EL (cell line): ENCODE data around the gene NAA40.
"Not testable (repeated sequence)": the region's sequence is repeated elsewhere in the genome, so short reads cannot be mapped to it uniquely, and the experiment has no call there.

ENCODE experiments used
- DNase-seq: peaks from one replicate; pipeline ENCODE4 v3.0.0-alpha.2; 2016

The NAA40 gene

DNA sequence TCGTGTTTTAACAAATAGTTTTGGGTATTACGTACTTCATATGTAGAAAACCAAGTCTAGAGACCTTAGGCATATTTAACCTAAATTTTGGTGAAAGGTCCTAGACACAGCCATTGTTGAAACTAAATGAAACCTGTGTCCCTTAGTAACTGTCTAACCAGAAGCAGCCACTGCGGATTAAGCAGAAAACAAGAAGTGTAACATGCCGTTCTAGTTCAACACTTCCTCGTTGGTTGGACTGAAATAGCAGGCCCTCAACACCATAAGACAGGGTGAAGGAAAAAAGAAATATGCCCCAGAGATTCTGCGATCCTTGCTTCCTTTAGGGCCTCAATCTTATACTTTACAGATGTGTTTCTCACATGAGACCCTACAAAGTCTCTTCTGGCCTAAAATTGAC lies 2.0 kb downstream of the NAA40 start:
- DNase-seq = no peak

DNA sequence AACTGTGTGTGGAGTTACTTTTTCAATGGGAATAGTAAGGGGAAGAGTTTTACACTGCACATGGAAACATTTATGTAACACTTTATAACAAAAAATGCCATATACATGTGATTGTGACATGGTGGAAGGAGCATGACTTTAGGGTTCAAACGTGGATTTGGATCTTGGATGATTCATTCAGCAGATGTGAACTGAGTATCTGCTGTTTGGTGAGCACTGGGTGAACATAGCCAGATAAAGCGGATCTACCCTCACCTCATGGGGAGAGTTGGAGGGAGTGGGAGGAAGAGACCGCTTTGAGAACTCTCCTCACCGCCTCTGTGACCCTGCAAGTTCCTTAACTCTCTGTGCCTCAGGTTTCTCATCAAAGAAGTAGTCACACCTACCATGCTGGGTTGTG lies 3.1 kb downstream of the NAA40 start:
- no peak for DNase-seq

DNA sequence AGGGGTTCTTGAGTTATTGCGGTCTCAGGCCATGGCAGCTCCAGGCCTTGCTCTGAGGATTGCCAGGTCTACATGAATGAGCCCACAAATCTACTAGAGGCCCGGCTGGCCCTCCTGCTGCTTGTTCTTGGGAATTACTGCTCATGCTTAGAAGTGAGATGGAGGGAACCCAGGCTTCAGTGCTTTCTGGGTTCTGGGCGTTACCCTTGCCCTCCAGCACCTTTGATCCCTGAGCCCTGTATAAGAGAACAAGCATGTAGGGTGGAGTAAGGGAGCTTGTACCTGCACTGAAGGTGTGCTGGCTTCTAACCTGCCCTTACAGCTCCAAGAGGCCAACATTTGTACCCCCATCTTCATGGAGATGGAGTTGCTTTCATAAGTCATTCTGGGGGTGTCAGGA lies 4.0 kb downstream of the NAA40 start:
- no peak for DNase-seq

DNA sequence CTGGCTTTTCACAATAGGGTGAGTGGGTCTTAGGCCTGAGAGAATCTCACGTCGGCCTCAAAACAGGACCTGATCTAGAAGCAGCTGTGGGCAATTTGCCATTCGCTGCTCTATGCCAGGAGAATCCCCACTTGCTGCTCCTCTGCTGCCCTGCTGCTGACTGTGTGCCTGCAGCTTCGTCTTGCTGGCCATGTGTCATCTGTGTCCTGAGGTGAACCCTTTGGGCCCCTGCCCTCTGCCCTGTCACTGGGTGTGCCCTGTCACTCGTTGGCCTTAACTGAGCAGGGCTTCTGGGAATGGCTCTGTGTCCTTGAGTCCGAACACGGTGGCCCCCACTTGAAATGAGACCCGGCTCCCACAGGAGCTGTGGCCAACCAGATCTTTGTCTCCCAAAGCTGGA lies 6.2 kb downstream of the NAA40 start:
- DNase-seq = no peak

DNA sequence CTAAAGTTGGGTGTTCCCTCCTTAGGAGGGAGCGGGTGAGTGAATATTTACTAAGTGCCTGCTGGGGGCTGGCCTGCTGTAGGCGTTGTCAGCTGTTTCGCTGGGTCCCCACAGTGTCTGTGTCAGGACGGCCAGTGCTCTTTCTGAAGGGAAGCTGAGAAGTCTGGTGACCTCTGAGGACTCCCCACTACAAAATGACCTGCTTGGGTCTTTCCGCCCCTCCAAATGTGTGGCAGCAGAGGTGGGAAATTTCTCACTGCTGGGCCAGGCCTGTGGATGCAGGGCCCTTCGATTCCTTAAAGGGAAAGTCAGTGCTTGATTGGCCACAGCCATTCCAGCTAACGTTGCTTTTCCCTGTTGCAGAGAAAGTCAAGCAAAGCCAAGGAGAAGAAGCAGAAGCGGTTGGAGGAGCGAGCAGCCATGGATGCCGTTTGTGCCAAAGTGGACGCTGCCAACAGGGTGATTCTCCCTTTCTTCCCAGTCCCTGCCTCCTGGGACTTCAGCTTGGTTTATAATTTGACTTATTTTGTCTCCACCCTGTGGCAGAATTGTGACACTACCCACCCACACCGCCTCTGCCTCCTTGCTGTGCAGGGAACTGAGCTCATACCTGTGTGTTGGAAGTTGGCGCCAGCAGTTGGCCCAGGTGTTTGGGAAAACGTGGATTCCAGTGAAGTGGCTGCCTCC lies 6.8 kb downstream of the NAA40 start:
- DNase-seq = peak; percentile 72

DNA sequence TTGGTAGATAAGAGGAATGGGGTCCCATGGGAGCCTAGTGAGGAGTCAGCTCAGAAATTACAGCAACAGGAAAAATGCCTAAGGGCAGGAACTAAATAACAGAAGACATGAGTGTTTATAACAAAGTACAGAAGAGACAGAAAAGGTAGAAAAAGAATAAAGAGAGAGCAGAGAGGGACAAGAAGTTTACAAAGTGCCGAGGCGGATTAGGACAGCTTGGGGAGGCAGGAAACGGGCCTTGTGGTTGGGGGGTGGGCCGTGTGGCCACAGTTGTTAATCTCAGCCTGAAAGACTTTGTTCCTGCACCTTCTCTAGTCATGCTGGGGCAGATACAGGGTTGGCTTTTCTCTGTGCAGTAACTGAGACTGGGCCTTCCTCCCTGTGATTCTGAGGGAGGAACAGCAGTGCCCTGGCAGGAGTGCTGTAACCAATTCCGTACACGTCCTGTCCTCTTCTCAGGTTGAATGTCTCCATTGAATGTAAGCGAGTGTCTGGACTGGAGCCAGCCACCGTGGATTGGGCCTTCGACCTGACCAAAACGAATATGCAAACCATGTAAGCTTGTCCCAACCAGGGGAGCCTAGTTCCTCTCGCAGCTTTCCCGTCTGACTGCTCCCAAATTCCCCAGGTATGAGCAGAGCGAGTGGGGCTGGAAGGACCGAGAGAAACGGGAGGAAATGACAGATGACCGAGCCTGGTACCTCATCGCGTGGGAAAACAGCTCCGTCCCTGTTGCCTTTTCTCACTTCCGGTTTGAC lies 13.2 kb downstream of the NAA40 start:
- DNase-seq = no peak

DNA sequence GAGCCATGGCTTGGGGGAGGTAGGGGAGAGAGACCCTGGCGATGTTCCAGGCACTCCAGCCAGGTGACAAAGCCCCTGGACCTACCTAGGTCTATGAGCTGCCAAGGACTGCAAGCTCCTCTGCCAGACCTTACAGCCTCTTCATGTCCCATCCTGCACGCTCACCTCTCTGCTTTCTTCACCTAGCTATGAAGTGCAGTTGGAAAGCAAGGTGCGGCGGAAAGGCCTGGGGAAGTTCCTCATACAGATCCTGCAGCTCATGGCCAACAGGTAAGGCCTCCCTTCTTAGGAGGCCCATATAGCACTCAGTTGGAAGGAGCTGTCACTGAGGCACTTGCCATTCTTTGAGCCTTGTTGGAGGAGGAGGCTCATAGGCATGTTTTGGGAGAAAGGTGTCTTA lies 13.8 kb downstream of the NAA40 start:
- DNase-seq = no peak

DNA sequence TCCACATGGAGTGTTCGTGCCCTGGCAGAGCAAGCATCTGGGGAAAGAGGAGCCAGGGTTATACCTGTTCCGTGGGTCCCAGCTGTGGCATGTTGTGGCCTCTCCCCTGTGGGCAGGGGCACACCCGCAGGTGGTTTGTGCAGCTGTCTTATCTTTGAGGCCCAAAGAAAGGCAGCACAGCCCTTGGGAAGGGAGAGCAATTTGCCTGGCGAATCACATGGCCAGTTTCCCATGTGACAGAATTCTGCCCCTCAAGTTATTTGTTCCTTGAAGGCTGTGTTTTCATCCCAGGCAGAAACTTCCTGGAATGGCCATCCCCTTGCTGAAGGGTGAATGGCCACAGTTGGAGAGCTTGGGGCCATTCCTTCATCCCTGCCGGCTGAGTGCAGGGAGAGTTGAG lies 19.2 kb downstream of the NAA40 start:
- no peak for DNase-seq

DNA sequence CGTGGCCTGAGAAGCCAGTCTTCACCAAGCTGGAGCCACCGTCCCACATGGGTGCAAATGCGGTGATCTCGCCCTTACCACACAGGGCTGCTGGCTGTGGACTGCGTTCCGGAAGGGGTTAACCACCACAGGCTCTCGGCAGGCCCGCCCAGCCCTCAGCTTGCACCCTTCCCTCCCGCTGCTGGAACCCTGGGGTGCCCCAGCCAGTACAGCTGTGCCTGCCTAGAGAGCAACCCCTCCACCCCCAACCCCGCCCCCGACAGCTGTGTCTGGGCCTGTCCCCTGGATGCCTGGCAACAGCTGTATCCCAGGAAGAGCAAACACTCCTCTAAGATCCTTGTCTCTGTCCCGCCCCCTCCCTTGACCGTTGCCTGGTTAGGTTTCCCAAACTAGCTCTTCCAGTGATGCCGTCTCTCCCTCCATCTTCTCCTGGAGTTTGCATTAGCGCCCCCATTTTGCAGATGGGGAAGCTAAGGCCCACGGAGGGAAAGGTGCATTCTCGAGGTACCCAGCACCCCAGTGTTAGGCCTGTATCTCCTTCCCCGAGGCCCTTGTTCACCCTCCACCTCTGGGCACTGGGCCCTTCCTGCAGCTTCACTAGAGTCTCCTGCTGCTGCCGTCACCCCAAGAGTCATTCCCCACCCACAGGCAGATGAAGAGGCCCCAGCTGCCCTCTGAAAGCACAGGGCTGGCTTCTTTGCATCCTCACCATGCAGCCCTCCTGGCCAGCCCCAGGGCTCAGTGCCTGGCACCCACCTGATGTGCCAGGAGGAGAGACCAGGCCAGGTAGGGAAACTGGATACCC lies 23.0 kb downstream of the NAA40 start:
- DNase-seq = no peak

DNA sequence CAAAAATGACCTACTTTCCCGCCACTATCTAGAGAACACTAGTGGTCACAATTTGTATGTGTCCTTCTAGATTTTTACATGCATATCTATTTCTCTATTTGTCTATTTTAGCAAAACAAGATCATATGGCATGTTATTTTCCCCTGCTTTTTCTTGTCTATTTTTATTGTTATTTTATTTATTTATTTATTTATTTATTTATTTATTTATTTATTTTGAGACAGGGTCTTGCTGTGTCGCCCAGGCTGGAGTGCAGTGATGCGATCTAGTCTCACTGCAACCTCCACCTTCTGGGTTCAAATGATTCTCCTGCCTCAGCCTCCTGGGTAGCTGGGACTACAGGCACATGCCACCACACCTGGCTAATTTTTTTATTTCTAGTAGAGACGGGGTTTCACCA lies 25.1 kb downstream of the NAA40 start:
- DNase-seq = not testable (repeated sequence)

DNA sequence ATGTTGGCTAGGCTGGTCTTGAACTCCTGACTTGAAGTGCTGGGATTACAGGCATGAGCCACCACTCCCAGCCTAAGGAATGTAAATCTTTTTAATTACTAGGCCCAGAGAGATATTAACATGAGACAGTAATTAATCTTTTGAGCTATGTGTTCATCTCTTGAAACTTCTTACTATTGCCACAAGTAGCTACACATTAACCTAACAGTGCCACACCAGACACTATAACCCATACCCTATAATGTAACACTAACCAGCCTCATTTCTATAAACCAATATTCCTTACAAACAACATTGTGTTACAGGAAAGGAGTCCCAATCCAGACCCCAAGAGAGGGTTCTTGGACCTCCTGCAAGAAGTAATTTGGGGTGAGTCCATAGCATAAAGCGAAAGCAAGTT lies 27.6 kb downstream of the NAA40 start:
- DNase-seq = no peak

DNA sequence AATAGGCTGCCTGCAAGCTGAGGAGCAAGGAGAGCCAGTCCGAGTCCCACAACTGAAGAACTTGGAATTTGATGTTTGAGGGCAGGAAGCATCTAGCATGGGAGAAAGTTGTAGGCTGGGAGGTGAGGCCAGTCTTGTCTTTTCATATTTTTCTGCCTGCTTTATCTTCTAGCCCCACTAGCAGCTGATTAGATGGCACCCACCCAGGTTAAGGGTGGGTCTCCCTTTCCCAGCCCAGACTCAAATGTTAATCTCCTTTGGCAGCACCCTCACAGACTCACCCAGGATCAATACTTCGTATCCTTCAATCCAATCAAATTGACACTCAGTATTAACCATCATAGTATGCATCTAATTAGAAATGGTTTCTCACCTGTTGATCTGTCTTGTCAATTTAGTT lies 30.7 kb downstream of the NAA40 start:
- DNase-seq = no peak

DNA sequence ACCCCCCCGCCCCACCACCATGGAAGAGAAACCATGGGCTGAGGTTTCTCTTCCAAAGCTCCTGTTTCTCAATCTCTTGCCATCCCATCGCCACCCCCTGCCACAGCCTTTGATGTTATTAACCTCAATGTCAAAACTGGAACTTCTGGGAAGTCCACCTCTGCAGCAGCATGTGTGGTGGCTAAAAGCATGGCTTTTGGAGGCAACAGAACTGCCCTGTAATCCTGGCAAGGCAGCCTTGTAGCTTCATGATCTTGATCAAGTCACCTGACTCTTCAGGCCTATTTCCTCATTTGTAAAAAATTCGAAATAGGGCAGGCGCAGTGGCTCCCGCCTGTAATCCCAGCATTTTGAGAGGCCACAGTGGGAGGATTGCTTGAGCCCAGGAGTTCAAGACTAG lies 32.1 kb downstream of the NAA40 start:
- no peak for DNase-seq

DNA sequence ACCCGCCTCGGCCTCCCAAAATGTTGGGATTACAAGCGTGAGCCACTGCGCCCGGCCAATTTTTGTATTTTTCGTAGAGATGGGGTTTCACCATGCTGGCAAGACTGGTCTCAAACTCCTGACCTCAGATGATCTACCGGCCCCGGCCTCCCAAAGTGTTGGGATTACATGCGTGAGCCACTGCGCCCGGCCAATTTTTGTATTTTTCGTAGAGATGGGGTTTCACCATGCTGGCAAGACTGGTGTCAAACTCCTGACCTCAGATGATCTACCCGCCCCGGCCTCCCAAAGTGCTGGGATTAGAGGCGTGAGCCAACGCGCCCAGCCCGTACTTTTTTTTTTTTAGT lies 35.1 kb downstream of the NAA40 start:
- not testable (repeated sequence) for DNase-seq

DNA sequence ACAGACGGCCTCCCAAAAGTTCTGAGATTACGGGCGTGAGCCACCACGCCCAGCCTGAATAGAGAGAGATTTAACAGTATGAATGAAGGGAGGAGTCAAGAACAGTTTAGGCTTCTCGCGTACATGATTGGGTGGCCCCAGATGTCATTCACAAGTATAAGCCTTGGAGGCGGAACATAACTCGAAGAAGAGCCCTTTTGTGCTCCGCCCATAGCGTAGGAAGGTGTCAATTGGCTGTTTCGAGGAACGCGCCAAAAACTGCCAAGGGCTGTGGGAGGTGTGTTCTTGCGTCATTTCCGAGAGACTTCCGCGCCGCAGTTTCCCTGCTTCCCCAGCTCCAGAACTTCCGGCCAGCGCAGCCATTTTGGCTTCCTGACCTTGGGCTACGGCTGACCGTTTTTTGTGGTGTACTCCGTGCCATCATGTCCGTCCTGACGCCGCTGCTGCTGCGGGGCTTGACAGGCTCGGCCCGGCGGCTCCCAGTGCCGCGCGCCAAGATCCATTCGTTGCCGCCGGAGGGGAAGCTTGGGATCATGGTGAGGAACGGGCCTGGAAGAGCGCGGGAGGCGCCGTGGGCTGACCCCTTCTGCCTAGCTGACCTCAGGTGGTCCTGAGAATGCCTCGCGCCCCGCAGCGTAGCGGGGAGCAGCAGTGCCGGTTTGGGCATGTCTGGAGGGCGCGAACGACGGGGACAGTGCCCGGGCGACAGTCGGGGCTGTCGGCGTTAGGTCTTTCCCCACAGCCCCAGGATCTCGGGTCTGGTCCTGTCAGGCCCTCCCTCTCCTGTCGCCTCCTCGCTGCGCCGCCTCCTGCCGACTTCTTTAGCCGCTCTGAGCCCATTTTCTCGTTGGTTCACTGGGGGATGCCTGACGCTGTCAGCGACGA lies 35.7 kb downstream of the NAA40 start, which contains the start of gene COX8A:
Gene COX8A (plus strand): TSS at position 362 of the 885 bp plus-strand sequence. CDS start 61 bp downstream, at position 423.
- peak; percentile 100 for DNase-seq

DNA sequence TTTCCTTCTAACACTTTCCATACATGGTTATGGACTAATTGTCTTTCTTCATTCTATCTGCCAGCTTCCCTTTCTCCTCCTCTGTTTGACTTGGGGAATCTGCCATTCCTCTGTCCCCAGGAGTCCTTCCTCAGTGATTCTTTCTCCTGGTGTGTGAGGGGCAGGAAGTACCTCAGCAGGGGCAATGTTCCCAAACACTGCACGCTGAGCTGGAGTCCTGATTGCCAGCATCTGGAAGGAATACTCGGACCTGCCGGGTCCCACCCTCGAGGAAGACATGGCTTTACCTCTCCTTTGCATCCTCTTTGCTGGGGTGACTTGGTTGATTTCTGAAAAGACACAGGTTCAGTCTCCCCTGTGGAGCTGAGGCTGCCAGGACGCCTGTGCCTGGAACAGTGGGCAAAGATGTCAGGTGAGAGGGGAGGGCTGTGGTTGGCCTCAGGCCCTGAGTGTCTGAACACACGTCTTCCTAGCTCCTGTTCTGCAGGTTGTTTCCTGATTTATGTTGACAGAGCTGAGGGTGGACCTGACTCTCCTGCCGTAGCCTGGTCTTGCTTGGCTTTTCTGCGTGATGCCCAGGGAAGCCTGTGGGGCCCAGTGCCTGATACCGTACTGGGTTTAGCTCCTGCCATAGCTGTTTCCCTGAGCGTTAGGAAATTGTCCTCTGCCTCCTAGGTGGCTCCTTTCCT lies 39.9 kb downstream of the NAA40 start:
- DNase-seq = no peak

DNA sequence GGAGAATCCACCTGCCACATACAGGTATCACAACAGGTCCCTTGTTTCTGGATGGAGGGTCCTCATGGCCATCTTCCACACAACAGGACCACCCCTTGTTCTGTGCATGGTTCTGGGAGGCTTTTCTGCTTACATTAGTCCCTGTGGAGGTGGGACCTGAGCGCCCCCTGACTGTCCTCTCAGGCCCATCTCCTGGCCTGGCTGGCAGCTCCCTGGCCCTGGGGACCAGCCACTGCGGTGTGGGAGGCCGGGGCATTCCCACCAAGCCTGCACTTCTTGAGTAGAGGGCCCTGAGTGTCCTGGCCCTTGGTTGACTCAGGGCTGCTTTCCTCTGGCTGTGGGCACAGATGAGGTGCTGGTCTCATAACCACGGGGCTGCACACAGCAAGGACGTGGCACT lies 40.6 kb downstream of the NAA40 start:
- no peak for DNase-seq

DNA sequence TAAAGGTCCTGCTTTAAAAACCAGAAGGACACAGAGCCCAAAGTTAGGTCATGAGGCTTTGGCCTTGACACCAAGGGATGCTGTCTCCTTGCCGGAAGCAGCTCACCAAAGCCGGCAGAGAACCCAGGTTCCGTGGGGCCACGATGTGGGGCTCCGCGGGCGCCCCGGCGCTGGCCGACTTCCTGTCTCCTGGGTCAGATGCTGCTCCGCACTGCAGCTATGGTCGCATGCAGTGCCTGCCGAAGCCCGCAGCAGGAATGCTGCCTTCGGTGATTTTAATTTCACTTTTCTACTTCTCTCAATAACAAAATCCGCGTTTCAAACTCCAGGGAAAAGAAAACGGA lies 47.0 kb downstream of the NAA40 start:
- DNase-seq = no peak

DNA sequence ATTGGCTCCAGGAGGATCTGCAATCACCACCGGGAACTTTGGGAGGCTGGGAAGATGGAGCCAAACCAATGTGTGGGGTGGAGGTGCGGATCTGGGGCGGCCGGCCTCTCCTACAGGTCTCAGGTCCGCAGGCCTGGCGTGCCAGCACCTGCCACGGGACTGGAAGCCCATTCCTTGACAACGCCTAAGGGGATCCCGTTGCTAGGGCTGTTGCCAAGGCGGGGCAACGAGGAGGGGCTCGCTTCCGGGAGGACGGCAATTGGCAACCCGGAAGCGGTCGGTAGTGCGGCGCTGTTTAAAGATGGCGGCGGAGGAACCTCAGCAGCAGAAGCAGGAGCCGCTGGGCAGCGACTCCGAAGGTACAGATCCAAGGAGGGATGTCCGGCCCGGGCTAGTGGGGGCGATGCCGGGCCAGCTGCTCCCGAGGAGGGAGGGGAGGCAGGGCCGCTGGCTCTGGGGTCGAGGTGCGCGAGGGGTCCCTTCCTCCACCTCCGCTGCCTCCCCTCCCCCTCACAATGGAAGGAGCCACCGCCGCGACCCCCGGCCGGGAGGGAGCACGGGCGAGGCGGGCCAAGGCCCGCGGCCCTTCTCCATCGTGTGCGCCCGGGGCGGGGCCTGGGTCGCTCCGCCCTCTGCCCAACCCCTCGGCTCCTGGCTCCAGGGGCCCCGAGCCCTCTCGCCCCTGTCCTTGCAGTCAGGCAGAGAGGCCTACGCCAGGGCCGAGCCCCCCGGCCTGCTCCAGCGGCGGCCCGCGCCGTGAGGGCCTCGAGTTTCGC lies 47.5 kb downstream of the NAA40 start, which contains the start of gene OTUB1:
Gene OTUB1 (plus strand): TSS at position 283 of the 776 bp plus-strand sequence. CDS start 19 bp downstream, at position 302.
- peak; percentile 91 for DNase-seq

DNA sequence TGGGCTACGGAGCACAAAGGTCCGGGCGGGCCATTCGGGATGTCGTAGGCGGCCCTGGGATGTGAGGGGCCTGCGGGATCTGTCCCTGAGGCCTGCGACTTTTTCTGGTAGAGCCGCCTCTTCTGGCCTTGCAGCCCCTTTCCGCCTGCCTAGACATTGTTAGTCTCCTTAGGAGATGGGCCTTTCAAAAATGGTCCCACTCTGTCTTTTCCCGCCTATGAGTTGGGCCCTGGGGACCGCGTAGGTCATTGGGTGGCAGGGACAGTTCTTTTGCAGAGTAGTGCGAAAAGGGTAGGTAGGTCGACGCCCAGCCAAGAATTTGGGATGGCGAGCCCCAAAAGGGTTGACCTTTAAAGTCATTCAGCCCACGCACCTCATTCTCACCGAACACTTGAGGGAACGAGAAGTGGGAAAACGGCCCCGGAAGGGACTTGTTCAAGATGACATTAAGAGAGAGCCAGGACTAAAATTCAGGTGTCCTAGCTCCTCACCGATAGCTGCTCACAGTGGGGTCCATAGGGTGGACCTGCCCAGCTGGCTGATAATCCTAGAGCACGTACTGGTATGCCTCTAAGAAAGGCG lies 48.2 kb downstream of the NAA40 start:
- DNase-seq = no peak

DNA sequence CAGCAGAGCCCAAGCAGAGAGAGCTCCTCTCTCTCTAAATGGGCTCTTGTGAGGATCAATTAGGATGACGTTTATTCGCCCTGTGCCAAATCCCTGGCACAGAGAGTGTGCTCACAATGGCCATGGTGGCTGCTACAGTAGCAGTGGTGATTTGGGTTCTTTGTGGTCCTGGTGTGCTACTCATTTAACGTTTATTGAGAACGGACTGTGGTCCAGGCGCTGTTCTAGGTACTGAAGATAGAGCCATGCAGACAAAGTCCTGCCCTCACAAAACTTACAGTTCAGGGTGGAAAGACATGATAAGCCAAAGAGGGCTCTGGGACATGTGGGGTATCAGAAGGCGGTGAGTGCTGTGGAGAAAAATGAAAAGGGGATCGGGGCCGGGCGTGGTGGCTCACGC lies 52.8 kb downstream of the NAA40 start:
- DNase-seq = no peak
